ENCODE data around the gene GPR84. TPM values are rescaled to one million over a fixed set of nuclear protein-coding genes. Genes with fewer than 3 reads are reported as not detected.

Gene GPR84
- total and polyA plus RNA-seq, 9 of the 15 experiments (the other 6 are each of a cell fraction or from before 2014, with no cell fraction given), result 0.07 to 0.18 (median 0.11) TPM; not detected in 5

- TF ChIP-seq ZBTB11 (CRISPR knock-in tag; IDR thresholded peaks at IDR 0.05) (0 out of 6 replicates have a peak, but pooled peaks of 1 of the 3 experiments have one; percentile 41), JUNB (CRISPR knock-in tag; conservative IDR thresholded peaks at IDR 0.05) (no peak), HDGF (IDR thresholded peaks at IDR 0.05) (no peak), TAF9B (IDR thresholded peaks at IDR 0.05; ENCODE audit: partially characterized antibody) (no peak), AFF1 (IDR thresholded peaks at IDR 0.05; ENCODE audit: low read depth in 1 of 2, partially characterized antibody in 2 of 2) (peak; percentile 17 to 63), ZNF740 (CRISPR knock-in tag; IDR thresholded peaks at IDR 0.05) (no peak), ZNF740 (tag; IDR thresholded peaks at IDR 0.05) (no peak), NR1H2 (CRISPR knock-in tag; IDR thresholded peaks at IDR 0.05) (no peak), DLX4 (CRISPR knock-in tag; IDR thresholded peaks at IDR 0.05) (no peak), SMARCA5 (IDR thresholded peaks at IDR 0.05) (no peak), ERF (CRISPR knock-in tag; IDR thresholded peaks at IDR 0.05) (no peak), ZNF282 (CRISPR knock-in tag; IDR thresholded peaks at IDR 0.05) (no peak), ZBTB49 (CRISPR knock-in tag; IDR thresholded peaks at IDR 0.05; ENCODE audit: borderline replicate concordance) (no peak), HMGN3 (IDR thresholded peaks at IDR 0.05; ENCODE audit: borderline replicate concordance, extremely low read depth, insufficient read length, low read depth, low read length) (no peak), DPF2 (IDR thresholded peaks at IDR 0.05) (no peak; the same call in 1 of the 2 replicates)
Measured at GRCh38 chr12:54368709-54369596, 4.7 kb upstream of the GPR84 start (continued).

All from K562 (cell line).